GM21526 (cell line): ENCODE measurements around the gene CFAP97.
"Not testable (repeated sequence)": the region's sequence is repeated elsewhere in the genome, so short reads cannot be mapped to it uniquely, and the experiment has no call there.

Source experiments
- ATAC-seq: cut with Tn5 transposase; IDR thresholded peaks from one replicate; pipeline ENCODE4 v1.9.1; 2021; ENCODE audit warnings: moderate library complexity; ENCODE audit not compliant: unreplicated experiment, low FRiP score

The CFAP97 gene

GRCh38 chr4:185203486-185204237 is at the start of gene CFAP97:
Gene CFAP97 (minus strand): TSS chr4:185204000. CDS start chr4:185191196, 12,804 bp downstream.
- peak; percentile 76 for ATAC-seq

DNA sequence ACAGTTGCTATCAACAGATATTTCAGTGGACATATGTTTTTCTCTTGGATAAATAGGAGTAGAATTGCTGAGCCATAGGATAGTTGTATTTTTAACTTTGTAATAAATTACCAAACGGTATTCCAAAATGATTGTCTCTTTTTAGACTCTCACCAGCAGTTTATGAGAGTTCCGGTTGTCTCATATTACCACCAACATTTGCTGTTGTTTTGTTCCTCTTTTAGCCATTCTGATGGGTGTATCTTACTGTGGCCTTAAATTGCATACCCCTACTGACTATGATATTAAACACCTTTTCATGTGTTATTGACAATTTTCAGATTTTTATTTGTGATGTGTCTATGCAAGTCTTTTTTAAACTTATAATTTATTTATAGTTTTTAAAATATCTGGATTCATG is 45.3 kb upstream of the CFAP97 start:
- ATAC-seq: no peak

DNA sequence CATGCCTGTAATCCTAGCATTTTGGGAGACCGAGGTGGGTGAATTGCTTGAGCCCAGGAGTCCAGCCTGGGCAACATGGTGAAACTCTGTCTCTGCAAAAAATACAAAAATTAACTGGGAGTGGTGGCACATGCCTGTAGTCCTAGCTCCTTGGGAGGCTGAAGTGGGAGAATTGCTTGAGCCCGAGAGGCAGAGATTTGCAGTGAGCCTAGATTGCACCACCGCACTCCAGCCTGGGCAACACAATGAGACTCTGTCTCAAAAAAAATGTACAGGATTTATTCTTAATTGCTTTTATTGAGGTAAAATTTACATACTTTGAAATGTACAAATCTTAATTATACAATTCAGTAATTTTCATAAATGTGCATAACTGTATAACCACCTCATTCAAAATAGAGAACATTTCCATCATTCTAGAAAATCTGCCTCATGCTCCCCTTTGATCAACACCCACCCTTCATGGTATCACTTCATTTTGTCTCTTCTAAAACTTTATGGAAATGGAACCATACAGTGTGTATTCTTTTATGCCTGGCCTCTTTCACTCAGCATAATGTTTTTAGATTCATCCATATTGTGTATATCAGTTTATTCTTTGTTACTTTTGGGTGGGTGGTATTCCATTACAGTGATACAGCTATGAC is 44.7 kb upstream of the CFAP97 start:
- no peak for ATAC-seq

GRCh38 chr4:185247151-185247550 is 43.4 kb upstream of the CFAP97 start:
- no peak for ATAC-seq

GRCh38 chr4:185246453-185246852 is 42.7 kb upstream of the CFAP97 start:
- ATAC-seq: no peak

DNA sequence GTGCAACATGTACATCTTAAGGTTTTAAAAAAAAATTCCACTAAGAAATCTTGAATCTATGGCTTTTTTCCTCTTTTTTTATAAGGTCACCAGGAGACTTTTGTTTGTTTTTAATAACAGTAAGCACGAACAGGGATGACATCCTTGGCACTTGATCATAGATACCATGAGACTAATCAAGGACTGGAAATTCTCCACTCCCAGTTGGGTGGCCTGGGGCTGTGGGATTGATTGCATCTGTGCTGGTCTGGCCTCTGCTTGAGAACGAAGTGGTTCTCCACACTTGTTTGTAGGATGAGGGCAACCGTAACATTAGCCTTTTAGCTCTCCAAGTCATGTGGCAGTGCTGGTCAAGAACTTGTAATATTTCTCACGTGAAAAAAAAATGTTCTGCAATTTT is 41.0 kb upstream of the CFAP97 start:
- ATAC-seq: no peak

GRCh38 chr4:185243879-185244278 is 40.1 kb upstream of the CFAP97 start:
- ATAC-seq: no peak

GRCh38 chr4:185242749-185243533 is 39.1 kb upstream of the CFAP97 start:
- ATAC-seq: no peak

- ATAC-seq: not testable (repeated sequence)
Observed at GRCh38 chr4:185240486-185240885, 36.7 kb upstream of the CFAP97 start.

- ATAC-seq: no peak
Observed at GRCh38 chr4:185238750-185239149, 35.0 kb upstream of the CFAP97 start.

DNA sequence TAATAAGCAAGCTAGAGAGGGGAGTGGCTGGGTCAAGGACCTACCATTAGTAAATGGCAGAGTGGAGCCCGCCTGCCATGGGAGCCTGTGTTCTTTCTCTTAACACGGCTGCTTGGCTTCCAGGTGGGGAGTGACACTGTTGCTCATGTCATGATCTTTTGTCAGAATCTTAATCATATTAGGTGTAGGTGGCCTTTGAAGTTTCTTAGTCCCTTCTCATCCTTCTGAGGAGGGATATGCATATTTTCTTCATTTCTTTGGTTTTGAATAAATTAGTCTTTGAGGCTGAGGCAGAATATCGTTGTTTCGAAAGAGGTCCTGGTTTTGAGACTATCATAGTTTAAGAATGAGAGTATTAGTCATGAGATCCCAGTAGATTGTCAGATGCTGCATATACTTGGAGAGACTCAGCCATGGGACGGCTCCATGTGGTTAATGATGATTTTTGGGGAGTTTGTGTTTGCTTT is 34.4 kb upstream of the CFAP97 start:
- ATAC-seq: no peak

- no peak for ATAC-seq
Observed at GRCh38 chr4:185237175-185237574, 33.4 kb upstream of the CFAP97 start.

GRCh38 chr4:185235843-185236503 is 32.2 kb upstream of the CFAP97 start:
- no peak for ATAC-seq

- no peak for ATAC-seq
Observed at GRCh38 chr4:185235119-185235842, 31.5 kb upstream of the CFAP97 start.

GRCh38 chr4:185232370-185232769 is 28.6 kb upstream of the CFAP97 start:
- ATAC-seq: no peak

GRCh38 chr4:185229021-185229818 is 25.4 kb upstream of the CFAP97 start:
- no peak for ATAC-seq

DNA sequence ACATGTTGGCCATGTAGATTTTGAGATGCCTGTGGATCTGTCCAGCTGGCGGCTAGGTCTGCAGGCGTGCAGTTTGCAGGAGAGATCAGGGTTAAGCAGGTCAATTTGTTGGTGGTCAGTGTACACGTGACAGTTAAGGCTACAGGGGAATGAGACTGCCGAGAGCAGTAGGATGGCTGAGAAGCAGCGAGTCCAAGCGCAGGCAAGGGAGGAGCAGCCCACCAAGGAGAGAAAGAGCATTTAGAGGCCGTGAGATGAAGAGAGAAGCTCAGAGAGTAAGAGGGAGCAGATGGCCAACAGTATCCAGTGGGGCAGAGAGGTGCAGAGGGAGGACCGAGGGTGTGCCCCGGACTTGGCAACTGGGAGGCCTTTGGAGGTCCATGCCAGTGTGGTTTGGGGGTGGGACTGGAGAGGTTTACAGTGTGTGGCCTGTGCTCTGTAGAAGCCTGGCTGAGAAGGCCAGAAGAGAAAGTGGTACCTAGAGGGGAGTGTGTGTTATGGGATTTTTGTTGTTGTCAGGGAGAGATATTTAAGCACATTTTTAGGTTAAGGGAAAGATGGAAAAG is 24.0 kb upstream of the CFAP97 start:
- no peak for ATAC-seq

DNA sequence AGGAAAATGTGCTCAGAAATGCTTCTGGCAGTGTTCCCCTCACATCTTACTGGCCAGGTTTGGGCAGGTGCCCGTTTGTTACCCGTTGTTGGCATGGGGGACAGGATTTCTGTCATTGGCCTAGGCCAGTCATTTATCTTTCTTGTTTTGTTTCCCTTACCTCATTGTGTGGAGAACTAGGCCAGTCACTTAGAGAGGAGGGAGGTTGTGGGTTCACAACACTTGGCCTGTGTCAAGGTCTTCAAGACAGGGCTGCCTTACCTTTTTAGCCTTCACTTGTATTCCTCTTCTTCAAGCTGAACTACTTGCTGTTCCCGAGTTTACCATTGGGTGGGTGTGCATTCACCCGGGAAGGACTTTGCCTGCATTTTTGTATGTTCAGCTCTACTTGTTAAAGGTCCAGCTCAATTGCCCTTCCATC is 23.3 kb upstream of the CFAP97 start:
- ATAC-seq: no peak

DNA sequence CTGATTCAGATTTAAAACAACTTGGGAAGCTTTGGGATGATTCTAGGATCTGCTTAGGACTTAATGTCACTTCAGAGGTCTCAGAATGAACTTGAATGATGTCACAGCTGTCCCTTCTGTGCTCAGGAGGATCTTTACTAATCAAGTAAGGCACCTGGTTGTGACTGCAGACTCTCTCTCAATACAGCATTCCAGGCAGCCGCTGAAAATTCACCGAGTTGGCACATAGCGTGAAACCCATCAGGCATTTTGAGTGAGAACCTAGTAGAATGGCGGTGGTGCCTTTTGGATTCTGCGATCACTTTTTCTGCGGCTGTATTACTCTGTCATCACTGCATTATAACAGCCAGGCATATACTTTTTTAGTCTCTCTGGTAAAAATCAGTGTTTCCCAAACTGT is 22.1 kb upstream of the CFAP97 start:
- no peak for ATAC-seq
